PC-3 (cell line): ENCODE measurements around the gene RFLNA. TPM values are rescaled to one million over a fixed set of nuclear protein-coding genes. Genes with fewer than 3 reads are reported as not detected.

Experiments
- ATAC-seq: fragments of 200-7000 bp; cut with Tn5 transposase; 2 replicates; pipeline ENCODE4 v1.9.1; 2020; ENCODE audit warnings: mild to moderate bottlenecking, moderate library complexity
- BruUV-seq: library from RNA; stranded (reverse); fragments of 400-500 nt; replicated peaks from 2 replicates; lab custom pipeline; 2021; lab: Mats Ljungman, UMichigan
- CTCF ChIA-PET: fragments of 300-600 bp; sonication (Branson Sonifier 250); formaldehyde crosslinking; loops from one replicate; lab custom pipeline; 2022; ENCODE audit warnings: antibody characterized with exemption; lab: Charles Lee
- POLR2A ChIA-PET: fragments of 300-600 bp; sonication (Branson Sonifier 250); formaldehyde crosslinking; loops from one replicate; lab custom pipeline; 2022; ENCODE audit warnings: antibody characterized with exemption; ENCODE audit not compliant: unreplicated experiment; lab: Charles Lee
- DNase-seq: peaks from one replicate; pipeline ENCODE4 v3.0.0-alpha.2; 2015
- H2AFZ ChIP-seq: fragments of 300-600 bp; sonication (generic); 2 replicates; pipeline ENCODE4 v1.6.0; 2016; ENCODE audit warnings: antibody characterized with exemption, low read length
- H3F3A ChIP-seq: fragments of 300-600 bp; sonication (generic); one replicate; pipeline ENCODE4 v1.6.0; 2017; ENCODE audit warnings: antibody characterized with exemption, low read length, control low read depth, mild to moderate bottlenecking; ENCODE audit not compliant: unreplicated experiment
- H3K27ac ChIP-seq: fragments of 300-600 bp; sonication (generic); 2 replicates; pipeline ENCODE4 v1.5.1; 2016; ENCODE audit warnings: mild to moderate bottlenecking, low read length
- H3K27me3 ChIP-seq: fragments of 300-600 bp; sonication (generic); 2 replicates; pipeline ENCODE4 v1.6.1; 2016; ENCODE audit warnings: low read length, mixed read lengths
- H3K36me3 ChIP-seq: fragments of 300-600 bp; sonication (generic); 2 replicates; pipeline ENCODE4 v1.6.1; 2016; ENCODE audit warnings: low read depth, mixed run types, low read length, mixed read lengths
- H3K4me1 ChIP-seq: fragments of 300-600 bp; sonication (generic); 2 replicates; pipeline ENCODE4 v1.5.1; 2016; ENCODE audit warnings: low read length; ENCODE audit not compliant: insufficient read depth
- H3K4me2 ChIP-seq: fragments of 300-600 bp; sonication (generic); 2 replicates; pipeline ENCODE4 v1.6.0; 2016; ENCODE audit warnings: low read length
- H3K4me3 ChIP-seq: fragments of 300-600 bp; sonication (generic); 2 replicates; pipeline ENCODE4 v1.5.1; 2016; ENCODE audit warnings: mild to moderate bottlenecking, low read length, mixed read lengths
- H3K79me2 ChIP-seq: fragments of 300-600 bp; sonication (generic); 2 replicates; pipeline ENCODE4 v1.6.1; 2017; ENCODE audit warnings: low read length, mixed read lengths
- H3K9ac ChIP-seq: fragments of 300-600 bp; sonication (generic); 2 replicates; pipeline ENCODE4 v1.6.0; 2016; ENCODE audit warnings: mild to moderate bottlenecking, low read length
- H3K9me2 ChIP-seq: fragments of 300-600 bp; sonication (generic); replicated peaks from 2 replicates; pipeline ENCODE4 v1.6.1; 2016; ENCODE audit warnings: mixed run types, low read length, mixed read lengths
- H3K9me3 ChIP-seq: fragments of 300-600 bp; sonication (generic); 2 replicates; pipeline ENCODE4 v1.6.1; 2016; ENCODE audit warnings: low read length, mixed read lengths
- H4K20me1 ChIP-seq: fragments of 300-600 bp; sonication (generic); 2 replicates; pipeline ENCODE4 v1.6.1; 2016; ENCODE audit warnings: low read length, mixed read lengths
- EZH2 ChIP-seq: fragments of 300-600 bp; sonication (generic); IDR thresholded peaks from one replicate; pipeline ENCODE4 v1.6.1; 2017; ENCODE audit warnings: antibody characterized with exemption, mild to moderate bottlenecking, low read length; ENCODE audit not compliant: unreplicated experiment
- EZH2phosphoT487 ChIP-seq: fragments of 300-600 bp; sonication (generic); IDR thresholded peaks from 2 replicates; pipeline ENCODE4 v1.6.1; 2018; ENCODE audit warnings: mild to moderate bottlenecking, antibody characterized with exemption, low read length, borderline replicate concordance
- intact Hi-C: fragments of 100-400 bp; cut with micrococcal nuclease; formaldehyde crosslinking; loops from 2 replicates; pipeline ENCODE4 v1.9.0; 2023
- total RNA-seq: library from RNA; depleted of rRNA; stranded (reverse); fragments of >200 nt; gene quantifications from 2 replicates; pipeline ENCODE4 v1.2.3, GENCODE V29; 2014
- TF ChIP-seq, protein P1 (sequence below): fragments of 300-600 bp; sonication (generic); conservative IDR thresholded peaks from 2 replicates; pipeline ENCODE4 v1.5.1; 2017; ENCODE audit warnings: antibody characterized with exemption, low read depth, mild to moderate bottlenecking, low read length

Gene RFLNA
- total RNA-seq, 1 experiment from 2014 or later, result not detected

DNA sequence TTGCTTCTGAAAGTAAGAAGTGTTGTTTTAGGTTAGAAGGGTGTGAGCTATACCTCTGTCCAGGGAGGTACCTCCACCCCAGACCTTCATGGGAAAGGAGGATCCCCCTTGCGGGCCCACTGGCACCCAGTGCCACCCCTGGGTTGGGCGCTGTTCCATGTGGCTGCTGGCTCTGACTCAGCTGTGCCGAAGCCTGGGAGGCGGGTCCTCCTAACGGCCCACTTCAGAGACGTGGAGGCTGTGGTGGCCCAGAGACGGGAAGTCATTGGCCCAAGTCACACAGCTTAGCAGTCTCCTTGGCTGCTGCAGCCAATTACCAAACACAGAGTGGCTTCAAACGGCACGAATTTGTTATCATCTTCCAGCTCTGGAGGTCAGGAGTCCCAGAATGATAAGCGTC, 10.2 kb downstream of the RFLNA start:
- H3K36me3 ChIP-seq, result no peaks in the 10 kb centered on the region
- DNase-seq (no peak), ATAC-seq (no peak)
- H3F3A ChIP-seq, result no peaks in the 10 kb centered on the region
- H3K27me3 ChIP-seq, result peaks cover 30% of the 10 kb centered on the region
- H4K20me1 ChIP-seq, result no peaks in the 10 kb centered on the region
- TF ChIP-seq, protein P1, sequence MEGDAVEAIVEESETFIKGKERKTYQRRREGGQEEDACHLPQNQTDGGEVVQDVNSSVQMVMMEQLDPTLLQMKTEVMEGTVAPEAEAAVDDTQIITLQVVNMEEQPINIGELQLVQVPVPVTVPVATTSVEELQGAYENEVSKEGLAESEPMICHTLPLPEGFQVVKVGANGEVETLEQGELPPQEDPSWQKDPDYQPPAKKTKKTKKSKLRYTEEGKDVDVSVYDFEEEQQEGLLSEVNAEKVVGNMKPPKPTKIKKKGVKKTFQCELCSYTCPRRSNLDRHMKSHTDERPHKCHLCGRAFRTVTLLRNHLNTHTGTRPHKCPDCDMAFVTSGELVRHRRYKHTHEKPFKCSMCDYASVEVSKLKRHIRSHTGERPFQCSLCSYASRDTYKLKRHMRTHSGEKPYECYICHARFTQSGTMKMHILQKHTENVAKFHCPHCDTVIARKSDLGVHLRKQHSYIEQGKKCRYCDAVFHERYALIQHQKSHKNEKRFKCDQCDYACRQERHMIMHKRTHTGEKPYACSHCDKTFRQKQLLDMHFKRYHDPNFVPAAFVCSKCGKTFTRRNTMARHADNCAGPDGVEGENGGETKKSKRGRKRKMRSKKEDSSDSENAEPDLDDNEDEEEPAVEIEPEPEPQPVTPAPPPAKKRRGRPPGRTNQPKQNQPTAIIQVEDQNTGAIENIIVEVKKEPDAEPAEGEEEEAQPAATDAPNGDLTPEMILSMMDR, result no peak
- no peak for TF ChIP-seq EZH2phosphoT487
- no peak for TF ChIP-seq EZH2
- no peak overlapping the region for H3K27ac ChIP-seq
- H2AFZ ChIP-seq, result no peak overlapping the region
- intact Hi-C loops, result no loop called here
- no peaks in the 10 kb centered on the region for H3K9me3 ChIP-seq
- CTCF ChIA-PET, result no interaction called here
- H3K79me2 ChIP-seq, result no peaks in the 10 kb centered on the region
- no peaks in the 10 kb centered on the region for H3K4me1 ChIP-seq
- BruUV-seq, result no TSS peak
- no peak overlapping the region for H3K4me3 ChIP-seq
- no peaks in the 10 kb centered on the region for H3K9me2 ChIP-seq
- H3K4me2 ChIP-seq, result no peak overlapping the region
- POLR2A ChIA-PET, result no interaction called here
- H3K9ac ChIP-seq, result no peak overlapping the region

DNA sequence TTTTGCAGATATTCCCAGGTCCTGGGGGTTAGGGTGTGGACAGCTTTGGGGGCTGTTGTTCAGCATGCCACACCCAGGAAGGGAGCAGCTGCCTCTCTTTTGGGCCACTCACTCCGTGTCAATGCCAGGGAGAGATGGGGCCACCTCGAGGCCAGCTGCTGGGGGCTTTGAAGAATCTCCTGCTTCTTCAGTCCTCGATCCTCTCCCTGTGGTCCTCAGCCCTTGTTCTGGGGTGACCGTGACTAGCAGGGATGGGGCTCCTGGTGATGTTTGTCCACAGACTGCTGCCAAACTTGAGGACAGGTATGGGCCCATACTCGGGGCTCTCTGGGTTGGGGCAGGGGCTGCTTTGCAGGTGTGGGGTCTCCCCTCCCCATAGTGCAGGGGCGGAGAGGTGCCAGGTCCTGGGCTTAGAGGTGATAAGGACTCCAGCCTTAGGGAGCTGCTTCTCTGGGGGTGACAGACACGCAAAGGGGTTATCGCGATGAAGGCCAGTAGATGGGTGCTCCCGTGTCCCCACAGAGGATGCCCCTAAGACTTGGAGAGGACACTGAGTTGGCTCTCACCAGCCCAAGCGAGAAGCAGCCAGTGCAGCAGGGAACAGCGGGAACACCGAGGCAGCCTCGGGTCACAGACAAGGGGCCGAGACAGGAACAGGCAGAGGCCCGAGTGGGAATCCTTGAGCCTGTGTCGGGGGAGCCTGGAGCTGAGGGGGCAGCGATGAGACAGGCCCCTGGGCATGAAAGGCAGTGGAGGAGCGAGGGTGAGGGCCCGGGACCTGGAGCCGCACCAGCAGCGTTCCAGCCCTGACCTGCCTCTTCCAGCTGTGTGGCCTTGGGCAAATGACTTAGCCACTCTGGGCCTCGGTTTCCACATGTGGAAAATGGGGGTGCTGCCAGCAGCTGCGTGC, 11.1 kb downstream of the RFLNA start:
- BruUV-seq, result no TSS peak
- no peaks in the 10 kb centered on the region for H4K20me1 ChIP-seq
- ChIA-PET POLR2A (no interaction called here), CTCF (no interaction called here)
- TF ChIP-seq, protein P1, result no peak
- TF ChIP-seq EZH2 (no peak), EZH2phosphoT487 (no peak)
- no peaks in the 10 kb centered on the region for H3F3A ChIP-seq
- no peaks in the 10 kb centered on the region for H3K9me2 ChIP-seq
- ATAC-seq, result no peak
- H3K27ac ChIP-seq, result no peak overlapping the region
- no peaks in the 10 kb centered on the region for H3K4me1 ChIP-seq
- H3K9me3 ChIP-seq, result no peaks in the 10 kb centered on the region
- H3K9ac ChIP-seq, result no peak overlapping the region
- no peak overlapping the region for H2AFZ ChIP-seq
- no peak overlapping the region for H3K4me3 ChIP-seq
- H3K79me2 ChIP-seq, result no peaks in the 10 kb centered on the region
- no peak for DNase-seq
- H3K27me3 ChIP-seq, result peaks cover 25% of the 10 kb centered on the region
- intact Hi-C loops, result no loop called here
- H3K36me3 ChIP-seq, result no peaks in the 10 kb centered on the region
- no peak overlapping the region for H3K4me2 ChIP-seq
